Loucy (cell line): ENCODE measurements around the gene S1PR1.
"Not testable (repeated sequence)": the region's sequence is repeated elsewhere in the genome, so short reads cannot be mapped to it uniquely, and the experiment has no call there.

Experiments
- EZH2phosphoT487 ChIP-seq: fragments of 200-600 bp; IDR thresholded peaks from 2 replicates; pipeline ENCODE4 v1.6.1; 2018; ENCODE audit warnings: antibody characterized with exemption, mild to moderate bottlenecking, moderate library complexity, borderline replicate concordance
- TF ChIP-seq, protein P1 (sequence below): fragments of 200-600 bp; sonication (generic); conservative IDR thresholded peaks from 2 replicates; pipeline ENCODE4 v1.5.1; 2014; ENCODE audit warnings: mild to moderate bottlenecking, antibody characterized with exemption, low read length

DNA sequence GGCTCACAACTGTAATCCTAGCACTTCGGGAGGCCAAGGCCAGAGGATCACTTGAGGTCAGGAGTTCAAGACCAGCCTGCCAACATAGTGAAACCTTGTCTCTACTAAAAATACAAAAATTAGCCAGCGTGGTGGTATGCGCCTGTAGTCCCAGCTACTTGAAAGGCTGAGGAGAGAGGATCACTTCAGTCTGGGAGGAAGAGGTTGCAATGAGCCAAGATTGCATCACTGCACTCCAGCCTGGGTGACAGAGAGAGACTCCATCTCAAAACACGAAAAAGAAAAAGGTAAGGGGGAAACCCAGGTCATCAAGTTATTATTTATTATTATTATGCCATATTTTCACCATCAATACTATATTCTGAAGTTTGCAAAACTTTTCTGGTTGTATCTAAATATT, 30.7 kb upstream of the S1PR1 start:
- TF ChIP-seq, protein P1, sequence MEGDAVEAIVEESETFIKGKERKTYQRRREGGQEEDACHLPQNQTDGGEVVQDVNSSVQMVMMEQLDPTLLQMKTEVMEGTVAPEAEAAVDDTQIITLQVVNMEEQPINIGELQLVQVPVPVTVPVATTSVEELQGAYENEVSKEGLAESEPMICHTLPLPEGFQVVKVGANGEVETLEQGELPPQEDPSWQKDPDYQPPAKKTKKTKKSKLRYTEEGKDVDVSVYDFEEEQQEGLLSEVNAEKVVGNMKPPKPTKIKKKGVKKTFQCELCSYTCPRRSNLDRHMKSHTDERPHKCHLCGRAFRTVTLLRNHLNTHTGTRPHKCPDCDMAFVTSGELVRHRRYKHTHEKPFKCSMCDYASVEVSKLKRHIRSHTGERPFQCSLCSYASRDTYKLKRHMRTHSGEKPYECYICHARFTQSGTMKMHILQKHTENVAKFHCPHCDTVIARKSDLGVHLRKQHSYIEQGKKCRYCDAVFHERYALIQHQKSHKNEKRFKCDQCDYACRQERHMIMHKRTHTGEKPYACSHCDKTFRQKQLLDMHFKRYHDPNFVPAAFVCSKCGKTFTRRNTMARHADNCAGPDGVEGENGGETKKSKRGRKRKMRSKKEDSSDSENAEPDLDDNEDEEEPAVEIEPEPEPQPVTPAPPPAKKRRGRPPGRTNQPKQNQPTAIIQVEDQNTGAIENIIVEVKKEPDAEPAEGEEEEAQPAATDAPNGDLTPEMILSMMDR: not testable (repeated sequence)
- TF ChIP-seq EZH2phosphoT487: not testable (repeated sequence)
